Duodenal mucosa (tissue), 2 donors: ENCODE measurements around the gene HNRNPA1.
"Not testable (repeated sequence)": the region's sequence is repeated elsewhere in the genome, so short reads cannot be mapped to it uniquely, and the experiment has no call there.

ENCODE experiments used
- H3K27ac ChIP-seq: one replicate; pipeline ENCODE4 v1.7.0; 2013; ENCODE audit warnings: low read depth, low read length
- H3K27me3 ChIP-seq, 2 donors: one replicate each; pipeline ENCODE4 v1.7.0; 2013; ENCODE audit warnings: low read length in 2 of 2, control low read depth in 1 of 2; ENCODE audit not compliant: insufficient read depth in 2 of 2, control insufficient read depth in 1 of 2
- H3K36me3 ChIP-seq, 2 donors: one replicate each; pipeline ENCODE4 v1.7.0; 2013; ENCODE audit warnings: low read length in 2 of 2, control low read depth in 1 of 2; ENCODE audit not compliant: insufficient read depth in 2 of 2, control insufficient read depth in 1 of 2
- H3K4me1 ChIP-seq, 2 donors: one replicate each; pipeline ENCODE4 v1.7.0; 2013; ENCODE audit warnings: low read length in 2 of 2, control low read depth in 1 of 2; ENCODE audit not compliant: insufficient read depth in 2 of 2, control insufficient read depth in 1 of 2
- H3K4me3 ChIP-seq, 2 donors: one replicate each; pipeline ENCODE4 v1.7.0; 2013; ENCODE audit warnings: low read length in 2 of 2, low read depth in 1 of 2
- H3K9ac ChIP-seq, 2 donors: one replicate each; pipeline ENCODE4 v1.7.0; 2013; ENCODE audit warnings: low read length in 2 of 2, low read depth in 1 of 2
- H3K9me3 ChIP-seq, 2 donors: one replicate each; pipeline ENCODE4 v1.7.0; 2013; ENCODE audit warnings: low read length in 2 of 2, control low read depth in 1 of 2; ENCODE audit not compliant: control insufficient read depth in 1 of 2

Gene HNRNPA1

GRCh38 chr12:54312309-54312708 is 31.8 kb downstream of the HNRNPA1 start:
- not testable (repeated sequence) for H3K27ac ChIP-seq, H3K4me1 ChIP-seq, H3K36me3 ChIP-seq, H3K4me3 ChIP-seq, H3K27me3 ChIP-seq, H3K9ac ChIP-seq, H3K9me3 ChIP-seq

GRCh38 chr12:54321363-54321762 is 40.8 kb downstream of the HNRNPA1 start:
- Histone ChIP-seq H3K4me1 (peaks cover 1 to 2% of the 10 kb centered on the region in 2 donors), H3K27ac (no peak overlapping the region), H3K9me3 (no peaks in the 10 kb centered on the region), H3K36me3 (no peaks in the 10 kb centered on the region), H3K4me3 (no peak overlapping the region), H3K27me3 (no peaks in the 10 kb centered on the region), H3K9ac (no peak overlapping the region)

GRCh38 chr12:54324617-54325441 is 44.3 kb downstream of the HNRNPA1 start, which contains the start of gene COPZ1:
Gene COPZ1, plus strand, starts transcription at chr12:54325131. Its CDS starts 33 bp downstream, at chr12:54325164.
- no peaks in the 10 kb centered on the region for H3K27me3 ChIP-seq
- peak within 1 kb of the TSS; percentile 65 for H3K27ac ChIP-seq
- peaks cover 15 to 18% of the 10 kb centered on the region in 2 donors for H3K4me1 ChIP-seq
- H3K9ac ChIP-seq = peak within 1 kb of the TSS; percentile 92 to 99
- H3K4me3 ChIP-seq = peak within 1 kb of the TSS; percentile 83 to 100
- no peaks in the 10 kb centered on the region for H3K9me3 ChIP-seq
- peaks cover 0 to 4% of the 10 kb centered on the region in 2 donors for H3K36me3 ChIP-seq

- Histone ChIP-seq H3K4me1 (peaks cover 23 to 26% of the 10 kb centered on the region in 2 donors), H3K27ac (peak overlapping the region; percentile 65), H3K4me3 (peak overlapping the region; percentile 83 to 100), H3K9ac (peak overlapping the region; percentile 92 to 99)
- H3K27me3 ChIP-seq, H3K9me3 ChIP-seq, H3K36me3 ChIP-seq: not testable (repeated sequence)
Measured at GRCh38 chr12:54325442-54326109, 45.0 kb downstream of the HNRNPA1 start.

GRCh38 chr12:54328595-54329337 is 48.2 kb downstream of the HNRNPA1 start:
- peak overlapping the region; percentile 11 to 43 for H3K4me3 ChIP-seq
- peak overlapping the region in 1 of 2 donors; percentile 6 for H3K9ac ChIP-seq
- peaks cover 28 to 30% of the 10 kb centered on the region in 2 donors for H3K4me1 ChIP-seq
- H3K27ac ChIP-seq = no peak overlapping the region
- H3K9me3 ChIP-seq = no peaks in the 10 kb centered on the region
- no peaks in the 10 kb centered on the region for H3K27me3 ChIP-seq
- H3K36me3 ChIP-seq = peaks cover 0 to 10% of the 10 kb centered on the region in 2 donors

DNA sequence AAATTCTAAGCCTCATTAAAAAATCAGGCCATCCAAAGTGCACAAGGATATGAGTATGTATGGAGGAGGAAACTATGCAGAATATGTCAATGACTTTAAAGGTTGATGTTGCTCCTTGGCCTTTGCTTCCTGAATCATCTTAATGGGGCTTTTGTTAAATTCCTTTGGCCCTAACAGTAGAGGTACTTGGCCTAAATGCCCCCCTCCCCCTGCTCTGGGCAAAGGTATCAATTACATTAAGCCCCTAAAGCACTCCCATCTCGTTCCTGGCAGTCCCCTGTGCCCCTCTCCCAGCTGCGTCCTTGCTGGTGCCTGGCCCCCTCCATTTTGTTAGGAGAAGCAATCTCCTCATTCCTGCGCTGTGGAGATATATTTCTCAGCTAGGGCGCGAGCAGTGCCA is 49.2 kb downstream of the HNRNPA1 start:
- Histone ChIP-seq H3K9ac (no peak overlapping the region), H3K36me3 (peaks cover 0 to 10% of the 10 kb centered on the region in 2 donors), H3K27ac (no peak overlapping the region), H3K9me3 (no peaks in the 10 kb centered on the region), H3K4me3 (no peak overlapping the region), H3K27me3 (no peaks in the 10 kb centered on the region), H3K4me1 (peaks cover 28 to 30% of the 10 kb centered on the region in 2 donors)

DNA sequence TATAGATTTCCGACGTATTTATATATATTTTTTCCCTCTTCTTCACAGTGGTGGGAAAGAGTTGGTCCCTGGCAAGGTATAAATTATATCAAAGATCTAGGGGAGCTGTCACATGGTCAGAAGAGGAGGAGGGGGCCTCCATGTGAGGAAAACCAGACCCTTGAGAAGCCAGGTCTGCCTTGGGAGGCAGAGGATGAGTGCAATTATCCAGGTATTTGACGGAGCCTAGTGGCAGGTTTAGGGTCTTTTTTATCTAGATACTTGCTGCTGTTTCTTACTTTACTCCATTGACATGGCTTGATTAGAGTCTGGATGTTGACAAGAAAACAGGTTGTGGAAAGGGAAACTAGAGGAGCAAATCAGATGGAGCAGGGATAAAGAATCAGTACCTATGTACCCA is 49.9 kb downstream of the HNRNPA1 start:
- Histone ChIP-seq H3K36me3 (peaks cover 0 to 10% of the 10 kb centered on the region in 2 donors), H3K4me3 (no peak overlapping the region), H3K27ac (no peak overlapping the region), H3K9ac (no peak overlapping the region), H3K27me3 (no peaks in the 10 kb centered on the region), H3K4me1 (peaks cover 28 to 30% of the 10 kb centered on the region in 2 donors), H3K9me3 (no peaks in the 10 kb centered on the region)

DNA sequence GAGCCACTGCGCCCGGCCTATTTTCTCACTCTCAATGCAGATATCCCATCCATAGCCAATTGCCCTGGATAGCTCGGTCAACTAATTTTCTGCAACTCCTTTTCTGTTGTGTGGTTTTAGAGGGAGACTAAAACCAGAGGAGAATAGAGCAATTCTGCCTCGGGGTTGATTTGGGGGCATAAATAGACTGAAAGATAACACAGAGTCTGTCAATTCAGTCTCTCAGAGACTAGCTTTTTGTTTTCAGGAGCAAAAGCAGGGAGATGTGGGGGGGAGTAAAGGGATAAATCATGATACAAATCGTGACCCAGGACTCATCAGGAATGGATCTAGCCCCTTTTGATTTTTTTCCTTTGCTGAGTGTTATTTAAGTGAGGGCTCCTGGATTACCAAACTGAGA is 50.9 kb downstream of the HNRNPA1 start:
- no peaks in the 10 kb centered on the region for H3K27me3 ChIP-seq
- H3K27ac ChIP-seq = no peak overlapping the region
- peaks cover 26 to 27% of the 10 kb centered on the region in 2 donors for H3K4me1 ChIP-seq
- H3K36me3 ChIP-seq = peaks cover 0 to 10% of the 10 kb centered on the region in 2 donors
- H3K9me3 ChIP-seq = no peaks in the 10 kb centered on the region
- no peak overlapping the region for H3K9ac ChIP-seq
- no peak overlapping the region for H3K4me3 ChIP-seq

GRCh38 chr12:54333420-54334034 is 53.0 kb downstream of the HNRNPA1 start:
- no peak overlapping the region for H3K9ac ChIP-seq
- H3K9me3 ChIP-seq = no peaks in the 10 kb centered on the region
- peaks cover 0 to 10% of the 10 kb centered on the region in 2 donors for H3K36me3 ChIP-seq
- H3K27ac ChIP-seq = no peak overlapping the region
- peaks cover 36 to 41% of the 10 kb centered on the region in 2 donors for H3K4me1 ChIP-seq
- no peak overlapping the region for H3K4me3 ChIP-seq
- no peaks in the 10 kb centered on the region for H3K27me3 ChIP-seq
